Mucosa of rectum (tissue), 2 donors: ENCODE data around the gene ZNF618.

ENCODE experiments used
- H3K27ac ChIP-seq, 2 donors: one replicate each; pipeline ENCODE4 v1.7.0; 2013; ENCODE audit warnings: inconsistent platforms in 2 of 2, low read depth in 2 of 2, low read length in 2 of 2
- H3K27me3 ChIP-seq, 2 donors: one replicate each; pipeline ENCODE4 v1.7.0; 2013; ENCODE audit warnings: low read length in 2 of 2; ENCODE audit not compliant: control insufficient read depth in 2 of 2, insufficient read depth in 2 of 2
- H3K36me3 ChIP-seq, 2 donors: one replicate each; pipeline ENCODE4 v1.7.0; 2013; ENCODE audit warnings: low read length in 2 of 2; ENCODE audit not compliant: control insufficient read depth in 2 of 2, insufficient read depth in 2 of 2
- H3K4me1 ChIP-seq, 2 donors: one replicate each; pipeline ENCODE4 v1.7.0; 2013; ENCODE audit warnings: low read length in 2 of 2, mild to moderate bottlenecking in 1 of 2; ENCODE audit not compliant: control insufficient read depth in 2 of 2, insufficient read depth in 2 of 2
- H3K4me3 ChIP-seq, 2 donors: one replicate each; pipeline ENCODE4 v1.7.0; 2013; ENCODE audit warnings: low read length in 2 of 2
- H3K9ac ChIP-seq, 2 donors: one replicate each; pipeline ENCODE4 v1.7.0; 2013; ENCODE audit warnings: low read length in 2 of 2, low read depth in 1 of 2, mild to moderate bottlenecking in 1 of 2
- H3K9me3 ChIP-seq, 2 donors: one replicate each; pipeline ENCODE4 v1.7.0; 2013; ENCODE audit warnings: low read length in 2 of 2; ENCODE audit not compliant: control insufficient read depth in 2 of 2
- donor health status: healthy.
- donor health status: Normal muscosa, but diverticular disease.

Gene ZNF618

DNA sequence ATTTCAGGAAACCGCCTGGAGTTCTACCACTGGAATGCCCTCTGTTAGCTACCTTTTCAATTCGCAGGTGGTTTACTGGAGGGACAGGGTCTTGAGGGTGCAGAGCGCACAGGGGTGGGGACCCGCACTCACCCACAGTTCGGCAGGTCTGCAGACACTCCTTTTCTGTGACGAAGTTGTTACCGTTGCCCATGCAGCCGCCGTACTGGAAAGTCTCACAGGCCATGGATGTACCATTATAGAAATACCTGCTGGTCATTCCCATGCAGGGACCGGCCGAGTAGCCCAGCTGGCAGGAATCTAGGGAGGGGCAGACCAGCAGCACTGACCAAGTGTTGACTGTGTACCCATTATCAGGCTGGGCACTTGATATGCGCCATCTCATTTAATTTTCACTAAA is 185.2 kb downstream of the ZNF618 start:
- H3K4me3 ChIP-seq: no peak overlapping the region
- no peaks in the 10 kb centered on the region for H3K27me3 ChIP-seq
- no peaks in the 10 kb centered on the region for H3K9me3 ChIP-seq
- H3K4me1 ChIP-seq: peaks cover 0 to 7% of the 10 kb centered on the region in 2 donors
- H3K27ac ChIP-seq: no peak overlapping the region
- H3K36me3 ChIP-seq: no peaks in the 10 kb centered on the region
- no peak overlapping the region for H3K9ac ChIP-seq

DNA sequence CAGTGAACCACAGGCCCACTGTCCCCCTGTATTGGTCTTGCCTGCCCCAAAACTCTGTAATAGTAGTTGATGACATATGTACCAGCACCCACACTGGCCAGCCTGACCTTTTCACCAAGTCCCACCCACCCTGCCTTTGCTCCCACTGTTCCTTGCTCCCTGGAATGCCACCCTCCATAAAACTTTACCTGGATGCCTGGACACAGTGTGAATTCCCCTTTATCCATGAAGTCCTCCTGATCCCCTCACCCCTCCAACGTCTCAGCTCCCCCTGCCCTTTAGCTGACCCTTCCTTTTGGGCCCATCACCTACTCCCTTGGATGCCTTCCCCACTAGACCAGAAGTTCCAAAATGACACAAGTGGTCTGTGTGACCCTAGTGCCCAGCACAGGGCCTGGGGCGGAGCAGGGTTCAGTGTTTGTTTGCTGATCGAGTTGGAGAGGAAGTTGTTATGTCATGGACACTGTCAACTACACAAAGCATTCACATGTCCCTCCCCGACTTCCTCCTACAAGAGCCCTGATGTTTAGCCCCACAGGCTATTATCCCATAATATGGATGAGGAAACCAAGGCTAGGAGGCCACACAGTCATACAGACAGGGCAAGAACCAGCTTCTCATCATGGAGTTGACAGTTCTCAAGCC is 185.8 kb downstream of the ZNF618 start:
- no peak overlapping the region for H3K4me3 ChIP-seq
- H3K4me1 ChIP-seq: peaks cover 0 to 7% of the 10 kb centered on the region in 2 donors
- no peaks in the 10 kb centered on the region for H3K27me3 ChIP-seq
- no peak overlapping the region for H3K9ac ChIP-seq
- H3K9me3 ChIP-seq: no peaks in the 10 kb centered on the region
- H3K36me3 ChIP-seq: no peaks in the 10 kb centered on the region
- H3K27ac ChIP-seq: no peak overlapping the region

DNA sequence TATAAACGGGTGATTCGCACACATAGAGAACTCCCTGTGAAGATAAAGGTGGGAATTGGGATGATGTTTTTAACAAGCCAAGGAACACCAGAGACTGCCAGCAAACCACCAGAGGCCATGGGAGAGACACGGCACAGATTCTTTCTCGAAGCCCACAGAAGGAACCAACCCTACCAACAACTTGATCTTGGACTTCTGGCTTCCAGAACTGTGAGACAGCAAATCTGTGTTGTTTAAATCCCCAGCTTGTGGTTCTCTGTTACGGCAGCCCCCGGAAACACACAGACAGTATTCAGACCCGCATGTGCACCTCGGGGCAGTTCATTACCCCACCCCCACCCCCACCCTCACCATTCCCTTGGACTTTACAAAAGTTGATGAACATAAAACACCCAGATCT is 189.2 kb downstream of the ZNF618 start:
- no peaks in the 10 kb centered on the region for H3K36me3 ChIP-seq
- H3K4me1 ChIP-seq: peaks cover 0 to 9% of the 10 kb centered on the region in 2 donors
- no peak overlapping the region for H3K9ac ChIP-seq
- no peaks in the 10 kb centered on the region for H3K27me3 ChIP-seq
- H3K4me3 ChIP-seq: no peak overlapping the region
- H3K9me3 ChIP-seq: no peaks in the 10 kb centered on the region
- no peak overlapping the region for H3K27ac ChIP-seq

DNA sequence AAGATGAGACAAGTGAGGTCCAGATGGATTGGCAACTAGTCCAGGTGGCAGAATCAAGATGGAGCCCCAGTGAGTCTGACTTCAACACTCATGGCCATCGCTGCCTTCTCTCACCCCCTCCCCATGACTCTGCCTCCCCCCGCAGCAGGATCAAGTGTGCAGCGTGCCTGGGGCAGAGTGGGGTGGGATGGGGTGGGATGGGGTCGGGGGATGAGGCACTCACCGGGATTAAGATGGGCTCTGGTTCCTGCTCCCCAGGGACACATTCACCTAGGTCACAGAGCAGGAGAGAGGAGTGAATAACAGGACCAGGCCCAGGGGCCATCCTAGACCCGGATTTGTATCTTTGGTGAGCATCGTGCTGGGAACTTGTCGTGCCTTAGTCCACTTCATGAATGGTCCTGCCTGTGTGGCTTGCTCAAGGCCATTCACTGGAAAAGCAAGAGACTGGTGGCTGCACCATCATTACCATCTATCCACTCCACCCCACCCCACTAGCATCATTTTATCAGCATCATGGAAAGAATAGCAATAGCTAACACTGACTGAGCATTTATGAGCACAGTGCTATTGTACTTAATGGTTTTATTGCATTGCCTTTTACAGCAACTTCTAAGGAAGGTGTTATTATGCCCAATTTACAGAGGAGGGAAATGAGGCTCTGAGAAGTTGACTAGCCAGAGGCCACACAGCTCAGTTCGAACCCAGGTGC is 193.5 kb downstream of the ZNF618 start:
- no peak overlapping the region for H3K27ac ChIP-seq
- H3K27me3 ChIP-seq: no peaks in the 10 kb centered on the region
- H3K4me1 ChIP-seq: peaks cover 0 to 2% of the 10 kb centered on the region in 2 donors
- no peaks in the 10 kb centered on the region for H3K36me3 ChIP-seq
- H3K9me3 ChIP-seq: no peaks in the 10 kb centered on the region
- H3K9ac ChIP-seq: no peak overlapping the region
- no peak overlapping the region for H3K4me3 ChIP-seq

DNA sequence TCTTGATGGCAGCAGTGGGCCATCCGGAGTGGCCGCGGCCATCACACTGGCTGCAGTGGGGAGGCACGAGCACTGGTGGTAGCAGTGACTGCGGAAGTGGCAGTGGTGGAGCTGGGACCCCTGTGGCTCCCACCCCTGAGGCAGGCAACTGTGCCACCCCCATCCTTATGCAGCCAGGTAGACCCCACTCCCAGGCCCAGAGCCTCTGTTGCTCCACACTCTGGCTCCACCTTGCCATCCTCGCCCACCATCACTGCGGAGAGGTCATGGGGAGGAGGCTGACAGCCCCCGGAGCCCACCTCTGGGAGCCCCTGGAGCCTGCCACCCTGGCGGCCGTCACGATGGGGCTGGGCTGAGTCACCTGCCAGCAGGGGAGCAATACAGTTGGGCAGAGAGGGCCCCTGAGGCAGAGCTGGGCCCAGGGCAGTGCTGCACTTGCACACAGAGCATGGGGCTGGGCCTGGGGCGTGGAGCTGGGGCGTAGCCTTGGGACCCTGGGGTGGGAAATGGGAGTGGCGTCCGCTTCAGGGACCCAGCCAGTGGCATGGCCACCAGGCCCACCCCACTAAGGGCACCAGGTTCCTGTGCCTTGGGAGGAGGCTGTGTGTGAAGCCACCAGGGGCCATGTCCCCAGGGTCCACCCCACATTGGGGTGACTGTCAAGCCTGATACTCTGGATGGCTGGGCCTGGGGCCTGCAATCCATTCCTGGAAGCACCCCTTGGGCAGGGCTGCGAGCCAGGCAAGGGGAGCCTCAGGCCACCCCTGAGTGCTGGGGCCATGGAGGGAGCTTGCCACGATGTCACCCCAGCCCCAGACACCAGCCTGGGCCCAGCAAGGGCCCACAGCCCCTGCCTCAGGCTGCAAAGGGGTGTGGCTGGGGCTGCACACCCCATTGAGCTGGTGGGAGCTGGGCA is 194.3 kb downstream of the ZNF618 start:
- Histone ChIP-seq H3K4me1 (peaks cover 0 to 2% of the 10 kb centered on the region in 2 donors), H3K36me3 (no peaks in the 10 kb centered on the region), H3K9me3 (no peaks in the 10 kb centered on the region), H3K4me3 (no peak overlapping the region), H3K9ac (no peak overlapping the region), H3K27ac (no peak overlapping the region), H3K27me3 (no peaks in the 10 kb centered on the region)

DNA sequence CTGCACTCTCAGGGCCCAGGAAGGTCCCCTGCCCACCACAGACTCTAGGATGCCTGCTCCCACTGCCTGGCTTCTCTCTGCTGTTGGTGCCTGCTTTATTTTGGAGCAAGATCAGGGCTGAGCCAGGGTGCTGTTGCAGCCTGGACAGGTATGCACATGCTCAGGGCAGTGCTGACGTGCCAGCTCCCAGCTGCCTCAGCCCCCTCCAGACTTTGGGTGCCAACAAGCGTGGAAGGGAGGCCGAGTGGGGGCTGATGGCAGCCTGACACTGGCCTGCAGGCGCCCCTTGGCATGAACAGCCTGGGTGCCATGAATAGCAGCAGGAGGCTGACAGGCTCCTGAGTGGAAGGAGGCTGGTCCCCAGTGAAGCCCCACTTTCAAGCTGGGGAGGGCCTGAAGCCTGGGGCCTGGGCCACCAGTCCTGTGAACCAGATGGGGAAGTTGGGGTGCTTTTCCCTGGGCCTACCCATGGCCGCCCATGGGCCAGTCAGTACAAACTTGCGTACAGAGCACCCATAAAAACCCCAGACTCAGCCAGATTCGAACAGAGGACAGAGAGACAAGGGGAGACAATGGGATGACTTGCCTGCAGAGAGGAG is 195.2 kb downstream of the ZNF618 start:
- Histone ChIP-seq H3K9ac (no peak overlapping the region), H3K4me3 (no peak overlapping the region), H3K9me3 (no peaks in the 10 kb centered on the region), H3K27ac (no peak overlapping the region), H3K27me3 (no peaks in the 10 kb centered on the region), H3K36me3 (no peaks in the 10 kb centered on the region), H3K4me1 (peaks cover 0 to 2% of the 10 kb centered on the region in 2 donors)

DNA sequence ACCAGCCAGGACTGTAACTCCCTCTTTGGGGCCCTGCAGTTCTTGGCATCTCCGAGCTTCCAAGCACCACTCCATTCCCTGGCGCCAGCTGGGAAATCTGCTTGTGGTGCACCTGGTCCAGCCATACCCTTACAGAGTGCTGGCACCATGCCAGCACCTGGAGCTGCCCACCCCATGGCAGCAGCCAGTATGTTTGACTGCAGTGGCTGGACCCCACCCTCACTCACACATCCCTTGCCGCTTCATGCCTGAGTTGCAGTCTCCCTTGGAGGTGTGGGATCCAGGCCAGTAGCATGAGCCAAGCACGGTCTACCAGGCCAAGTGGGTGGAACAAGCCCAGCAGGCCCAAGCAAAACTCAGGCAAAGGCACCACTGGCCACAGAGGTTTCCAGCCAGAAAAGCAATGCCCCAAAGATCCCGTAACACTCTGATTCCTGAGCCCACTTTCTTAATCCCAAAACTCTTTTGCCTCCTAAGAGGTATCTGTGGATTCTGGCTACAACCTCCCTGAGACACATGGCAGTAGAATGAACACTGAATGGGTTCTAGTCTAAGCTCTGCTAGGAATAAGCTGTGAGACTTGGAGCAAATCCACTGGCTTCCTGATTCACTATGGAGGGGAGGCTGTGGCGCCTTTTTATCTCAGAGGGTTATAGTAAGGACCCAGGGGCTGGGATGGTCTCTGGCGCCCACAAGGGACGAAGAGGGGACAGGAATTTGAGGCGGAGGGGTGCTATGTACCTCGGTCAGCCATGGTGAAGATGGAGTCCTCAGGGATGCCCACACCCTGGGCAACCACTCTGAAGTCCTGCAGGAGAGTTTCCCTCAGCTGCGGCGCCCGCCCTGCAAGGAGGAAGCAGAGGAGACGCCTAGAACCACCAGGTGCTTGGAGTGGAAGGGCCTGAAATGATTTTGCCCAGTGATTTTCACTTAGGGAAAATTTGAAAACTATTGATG is 196.4 kb downstream of the ZNF618 start:
- H3K9ac ChIP-seq: no peak overlapping the region
- H3K4me1 ChIP-seq: peaks cover under 1 to 6% of the 10 kb centered on the region in 2 donors
- no peak overlapping the region for H3K4me3 ChIP-seq
- no peaks in the 10 kb centered on the region for H3K36me3 ChIP-seq
- H3K27ac ChIP-seq: no peak overlapping the region
- no peaks in the 10 kb centered on the region for H3K9me3 ChIP-seq
- H3K27me3 ChIP-seq: no peaks in the 10 kb centered on the region

DNA sequence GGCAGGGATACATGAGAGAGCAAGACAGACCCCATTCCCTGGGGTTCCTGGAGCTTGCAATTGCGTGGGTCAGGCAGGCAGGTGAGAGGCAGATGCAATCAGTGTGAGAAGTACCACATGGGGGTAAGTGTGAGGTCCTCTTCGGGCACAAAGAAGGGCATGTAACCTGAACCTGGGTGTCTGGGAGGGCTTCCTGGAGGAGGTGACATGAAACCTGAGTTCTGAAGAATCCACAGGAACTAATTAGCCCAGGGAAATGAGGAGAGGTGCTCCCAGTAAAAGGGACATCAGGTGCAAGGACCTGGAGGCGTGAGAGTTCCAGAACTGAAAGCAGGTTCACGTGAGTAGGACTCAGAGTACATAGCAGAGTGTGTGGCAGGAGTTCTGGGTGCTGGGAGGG is 199.5 kb downstream of the ZNF618 start:
- no peak overlapping the region for H3K4me3 ChIP-seq
- H3K27ac ChIP-seq: no peak overlapping the region
- peaks cover 15 to 20% of the 10 kb centered on the region in 2 donors for H3K4me1 ChIP-seq
- no peaks in the 10 kb centered on the region for H3K36me3 ChIP-seq
- no peaks in the 10 kb centered on the region for H3K9me3 ChIP-seq
- H3K27me3 ChIP-seq: no peaks in the 10 kb centered on the region
- H3K9ac ChIP-seq: no peak overlapping the region
